Karpas-422 (cell line): ENCODE results near the gene RP2. TPM values are rescaled to one million over a fixed set of nuclear protein-coding genes. Genes with fewer than 3 reads are reported as not detected.
A peak's percentile ranks its signal among the peaks of the same experiment; 100 is the strongest.

Source experiments
- DNase-seq: peaks from one replicate; pipeline ENCODE4 v3.0.0-alpha.2; 2015
- H2AFZ ChIP-seq: fragments of 200-600 bp; sonication (generic); 2 replicates; pipeline ENCODE4 v1.6.1; 2014; ENCODE audit warnings: antibody characterized with exemption, low read length, mixed read lengths
- H3K27ac ChIP-seq: fragments of 200-600 bp; sonication (generic); 2 replicates; pipeline ENCODE4 v1.5.1; 2014; ENCODE audit warnings: mild to moderate bottlenecking, low read length, moderate library complexity
- H3K27me3 ChIP-seq: fragments of 200-600 bp; sonication (generic); 2 replicates; pipeline ENCODE4 v1.6.1; 2014; ENCODE audit warnings: low read length, mixed read lengths
- H3K36me3 ChIP-seq: fragments of 200-600 bp; sonication (generic); 2 replicates; pipeline ENCODE4 v1.6.1; 2014; ENCODE audit warnings: low read length, mixed read lengths; ENCODE audit not compliant: insufficient read depth
- H3K4me1 ChIP-seq: fragments of 200-600 bp; sonication (generic); 2 replicates; pipeline ENCODE4 v1.6.1; 2014; ENCODE audit warnings: mild to moderate bottlenecking, low read length, mixed read lengths
- H3K4me2 ChIP-seq: fragments of 200-600 bp; sonication (generic); 2 replicates; pipeline ENCODE4 v1.6.1; 2014; ENCODE audit warnings: low read length, low read depth, mild to moderate bottlenecking; ENCODE audit not compliant: poor library complexity, severe bottlenecking
- H3K4me3 ChIP-seq: fragments of 200-600 bp; sonication (generic); 2 replicates; pipeline ENCODE4 v1.5.1; 2014; ENCODE audit warnings: mild to moderate bottlenecking, antibody characterized with exemption, low read length, mixed read lengths
- H3K79me2 ChIP-seq: fragments of 200-600 bp; sonication (generic); 2 replicates; pipeline ENCODE4 v1.6.1; 2014; ENCODE audit warnings: mild to moderate bottlenecking, low read length, mixed read lengths
- H3K9ac ChIP-seq: fragments of 200-600 bp; sonication (generic); 2 replicates; pipeline ENCODE4 v1.6.0; 2014; ENCODE audit warnings: low read length
- H3K9me2 ChIP-seq: fragments of 200-600 bp; sonication (generic), shearing (Covaris generic); replicated peaks from 2 replicates; pipeline ENCODE4 v1.6.0; 2014; ENCODE audit warnings: mild to moderate bottlenecking, low read length, moderate library complexity; ENCODE audit not compliant: insufficient read depth
- H3K9me3 ChIP-seq: fragments of 300-700, 200-600 bp; sonication (generic); 2 replicates; pipeline ENCODE4 v1.6.1; 2014; ENCODE audit warnings: low read length, mixed read lengths
- H4K20me1 ChIP-seq: fragments of 200-600 bp; sonication (generic); 2 replicates; pipeline ENCODE4 v1.6.1; 2014; ENCODE audit warnings: mild to moderate bottlenecking, antibody characterized with exemption, low read length, low read depth; ENCODE audit not compliant: insufficient read depth
- total RNA-seq: library from RNA; depleted of rRNA; stranded (reverse); fragments of >200 nt; shearing (Covaris generic); gene quantifications from 2 replicates; pipeline ENCODE4 v1.2.3, GENCODE V29; 2014; ENCODE audit warnings: low replicate concordance

RP2 gene
- total RNA-seq, 1 experiment from 2014 or later: 17.0 TPM

DNA sequence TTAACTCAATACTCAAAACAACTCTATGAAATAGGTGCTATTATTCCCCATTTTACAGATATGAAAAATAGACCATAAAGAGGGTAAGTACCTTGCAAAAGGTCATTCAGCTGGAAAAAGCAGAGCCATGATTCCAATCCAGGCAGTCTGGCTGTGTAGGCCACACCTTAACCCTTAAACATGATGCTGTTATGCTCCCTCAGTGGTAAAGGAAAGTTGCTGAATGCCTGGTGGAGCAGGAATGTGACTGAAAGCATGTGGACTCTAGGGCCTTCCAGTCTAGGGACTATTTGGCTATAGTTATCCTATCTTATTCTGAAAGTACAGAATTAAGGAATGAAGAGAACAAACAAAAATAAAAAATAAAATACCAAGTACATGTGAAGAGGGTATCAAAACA lies 19.6 kb downstream of the RP2 start:
- H3K9me3 ChIP-seq: no peaks in the 10 kb centered on the region
- no peaks in the 10 kb centered on the region for H3K4me1 ChIP-seq
- no peak overlapping the region for H3K4me3 ChIP-seq
- H3K79me2 ChIP-seq: peaks cover 59% of the 10 kb centered on the region
- no peak overlapping the region for H2AFZ ChIP-seq
- no peaks in the 10 kb centered on the region for H3K27me3 ChIP-seq
- 0 out of 2 replicates have a peak, but pooled peaks cover 5% of the 10 kb centered on the region for H3K36me3 ChIP-seq
- no peaks in the 10 kb centered on the region for H4K20me1 ChIP-seq
- H3K27ac ChIP-seq: no peak overlapping the region
- no peak overlapping the region for H3K4me2 ChIP-seq
- no peaks in the 10 kb centered on the region for H3K9me2 ChIP-seq
- H3K9ac ChIP-seq: no peak overlapping the region
- peak; percentile 34 for DNase-seq

GRCh38 chrX:46860557-46860956 lies 23.7 kb downstream of the RP2 start:
- Histone ChIP-seq H3K36me3 (0 out of 2 replicates have a peak, but pooled peaks cover 5% of the 10 kb centered on the region), H4K20me1 (no peaks in the 10 kb centered on the region)
- no peak for DNase-seq

GRCh38 chrX:46863072-46863471 lies 26.2 kb downstream of the RP2 start:
- H3K4me3 ChIP-seq: no peak overlapping the region
- H3K27ac ChIP-seq: no peak overlapping the region
- 0 out of 2 replicates have a peak, but pooled peaks cover 5% of the 10 kb centered on the region for H3K36me3 ChIP-seq
- H3K4me2 ChIP-seq: no peak overlapping the region
- no peaks in the 10 kb centered on the region for H3K27me3 ChIP-seq
- no peaks in the 10 kb centered on the region for H3K9me2 ChIP-seq
- no peak overlapping the region for H2AFZ ChIP-seq
- H3K9ac ChIP-seq: no peak overlapping the region
- no peak for DNase-seq
- H3K9me3 ChIP-seq: no peaks in the 10 kb centered on the region
- H3K4me1 ChIP-seq: no peaks in the 10 kb centered on the region
- H4K20me1 ChIP-seq: no peaks in the 10 kb centered on the region
- peaks cover 43% of the 10 kb centered on the region for H3K79me2 ChIP-seq

More at GRCh38 chrX:46860557-46860956, 23.7 kb downstream of the RP2 start:
- Histone ChIP-seq H3K9ac (no peak overlapping the region), H3K27ac (no peak overlapping the region), H2AFZ (no peak overlapping the region), H3K79me2 (peaks cover 44% of the 10 kb centered on the region), H3K27me3 (no peaks in the 10 kb centered on the region), H3K9me3 (no peaks in the 10 kb centered on the region), H3K4me2 (no peak overlapping the region), H3K9me2 (no peaks in the 10 kb centered on the region), H3K4me1 (no peaks in the 10 kb centered on the region), H3K4me3 (no peak overlapping the region)

GRCh38 chrX:46864606-46865005 lies 27.8 kb downstream of the RP2 start:
- Histone ChIP-seq H3K79me2 (peaks cover 35% of the 10 kb centered on the region), H3K9ac (no peak overlapping the region), H2AFZ (no peak overlapping the region), H3K4me1 (no peaks in the 10 kb centered on the region), H3K9me2 (no peaks in the 10 kb centered on the region), H3K27ac (no peak overlapping the region), H4K20me1 (no peaks in the 10 kb centered on the region), H3K36me3 (0 out of 2 replicates have a peak, but pooled peaks cover 5% of the 10 kb centered on the region), H3K4me3 (no peak overlapping the region), H3K27me3 (no peaks in the 10 kb centered on the region), H3K9me3 (no peaks in the 10 kb centered on the region), H3K4me2 (no peak overlapping the region)
- DNase-seq: no peak

DNA sequence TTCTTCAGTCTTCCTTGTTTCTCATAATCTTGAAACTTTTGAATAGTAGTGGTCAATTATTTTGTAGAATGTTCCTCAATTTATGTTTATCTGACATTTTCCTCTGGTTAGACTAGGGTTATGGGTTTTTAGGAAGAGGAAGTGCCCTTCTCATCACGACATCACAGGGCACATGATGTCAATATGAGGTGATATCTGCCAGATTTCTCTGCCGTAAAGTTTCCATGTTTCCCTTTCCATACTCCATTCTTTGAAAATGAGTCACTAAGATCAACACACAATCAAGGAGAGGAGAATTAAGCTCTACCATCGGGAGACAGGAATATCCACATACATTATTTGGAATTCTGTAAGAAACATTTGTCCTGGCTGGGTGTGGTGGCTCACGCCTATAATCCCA lies 28.4 kb downstream of the RP2 start:
- Histone ChIP-seq H3K4me2 (no peak overlapping the region), H3K79me2 (peaks cover 34% of the 10 kb centered on the region), H2AFZ (no peak overlapping the region), H3K4me1 (no peaks in the 10 kb centered on the region), H3K9me3 (no peaks in the 10 kb centered on the region), H4K20me1 (no peaks in the 10 kb centered on the region), H3K9me2 (no peaks in the 10 kb centered on the region), H3K9ac (no peak overlapping the region), H3K27me3 (no peaks in the 10 kb centered on the region), H3K4me3 (no peak overlapping the region), H3K27ac (no peak overlapping the region), H3K36me3 (0 out of 2 replicates have a peak, but pooled peaks cover 2% of the 10 kb centered on the region)
- DNase-seq: no peak

GRCh38 chrX:46866726-46867125 lies 29.9 kb downstream of the RP2 start:
- Histone ChIP-seq H3K27me3 (no peaks in the 10 kb centered on the region), H3K9me3 (no peaks in the 10 kb centered on the region), H3K36me3 (no peaks in the 10 kb centered on the region), H3K9me2 (no peaks in the 10 kb centered on the region), H3K9ac (no peak overlapping the region), H3K4me1 (no peaks in the 10 kb centered on the region), H3K4me3 (no peak overlapping the region), H3K4me2 (no peak overlapping the region), H3K27ac (no peak overlapping the region), H3K79me2 (peaks cover 28% of the 10 kb centered on the region), H2AFZ (no peak overlapping the region), H4K20me1 (no peaks in the 10 kb centered on the region)
- no peak for DNase-seq

DNA sequence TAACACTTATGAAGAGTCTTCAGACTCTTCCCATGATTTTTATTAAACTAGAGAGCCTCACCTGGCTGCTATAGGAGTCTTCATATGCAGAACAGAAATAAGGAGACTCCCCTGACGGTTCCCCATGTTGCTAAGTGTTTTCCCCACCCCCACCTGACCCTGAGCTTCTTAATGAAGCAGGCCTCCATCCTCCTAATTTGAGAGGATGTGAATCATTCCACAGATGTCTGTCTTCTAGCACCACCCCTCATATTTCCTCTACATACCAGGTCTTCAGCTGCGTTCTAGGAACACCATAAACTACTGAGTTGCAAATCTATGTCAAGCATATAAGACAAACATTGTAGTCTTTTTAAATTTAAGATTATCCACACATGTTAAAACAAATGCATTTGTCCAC lies 36.9 kb downstream of the RP2 start:
- DNase-seq: no peak
- no peaks in the 10 kb centered on the region for H3K9me2 ChIP-seq
- H3K36me3 ChIP-seq: no peaks in the 10 kb centered on the region
- no peak overlapping the region for H3K9ac ChIP-seq
- peaks cover 27% of the 10 kb centered on the region for H3K79me2 ChIP-seq
- no peaks in the 10 kb centered on the region for H3K27me3 ChIP-seq
- H3K4me1 ChIP-seq: no peaks in the 10 kb centered on the region
- no peaks in the 10 kb centered on the region for H3K9me3 ChIP-seq
- no peak overlapping the region for H3K4me2 ChIP-seq
- no peak overlapping the region for H2AFZ ChIP-seq
- H3K27ac ChIP-seq: no peak overlapping the region
- H3K4me3 ChIP-seq: no peak overlapping the region
- no peaks in the 10 kb centered on the region for H4K20me1 ChIP-seq

- Histone ChIP-seq H3K9me2 (no peaks in the 10 kb centered on the region), H3K36me3 (no peaks in the 10 kb centered on the region; the same call in 1 of the 2 replicates), H3K27me3 (no peaks in the 10 kb centered on the region), H3K9ac (no peak overlapping the region), H2AFZ (no peak overlapping the region), H3K4me2 (no peak overlapping the region), H3K9me3 (no peaks in the 10 kb centered on the region), H3K27ac (no peak overlapping the region), H4K20me1 (no peaks in the 10 kb centered on the region), H3K79me2 (peaks cover 17% of the 10 kb centered on the region), H3K4me1 (no peaks in the 10 kb centered on the region), H3K4me3 (no peak overlapping the region)
- no peak for DNase-seq
These were observed 40.1 kb downstream of the RP2 start for GRCh38 chrX:46876901-46877300.

GRCh38 chrX:46882266-46882665 lies 45.4 kb downstream of the RP2 start:
- no peak for DNase-seq

More at GRCh38 chrX:46882266-46882665, 45.4 kb downstream of the RP2 start:
- no peaks in the 10 kb centered on the region for H3K27me3 ChIP-seq
- H3K4me3 ChIP-seq: no peak overlapping the region
- no peaks in the 10 kb centered on the region for H3K9me3 ChIP-seq
- H2AFZ ChIP-seq: no peak overlapping the region
- no peak overlapping the region for H3K4me2 ChIP-seq
- no peak overlapping the region for H3K27ac ChIP-seq
- no peaks in the 10 kb centered on the region; the same call in 1 of the 2 replicates for H3K36me3 ChIP-seq
- no peaks in the 10 kb centered on the region for H3K9me2 ChIP-seq
- H4K20me1 ChIP-seq: no peaks in the 10 kb centered on the region
- H3K4me1 ChIP-seq: no peaks in the 10 kb centered on the region
- H3K9ac ChIP-seq: no peak overlapping the region
- no peaks in the 10 kb centered on the region for H3K79me2 ChIP-seq
